ENCODE results near the gene TM2D3. TPM values are rescaled to one million over a fixed set of nuclear protein-coding genes. Genes with fewer than 3 reads are reported as not detected.

The TM2D3 gene
- total and polyA plus RNA-seq, 3 donors from 2014 or later = 60.2 to 69.9 (median 69.5) TPM

- H3K4me3 ChIP-seq = no peak overlapping the region
- H3K36me3 ChIP-seq (ENCODE audit: low read depth, missing control alignments) = no peaks in the 10 kb centered on the region
- intact Hi-C loops (cut with DNase I; ENCODE audit: low total_unique reads) = no loop called here
- H3K27me3 ChIP-seq = no peaks in the 10 kb centered on the region
- H3K4me1 ChIP-seq = no peaks in the 10 kb centered on the region
- 89 to 94% methylated on average over 5 to 6 of the region's 6 CpGs for WGBS, 2 donors
- DNase-seq = no peak
- no peak overlapping the region for H3K27ac ChIP-seq
- no peak for TF ChIP-seq POLR2A (IDR thresholded peaks at IDR 0.05)
- TF ChIP-seq CTCF (IDR thresholded peaks at IDR 0.05) = no peak
- no peaks in the 10 kb centered on the region for H3K9me3 ChIP-seq
These were observed 49.4 kb downstream of the TM2D3 start for GRCh38 chr15:101602801-101603200.

GRCh38 chr15:101600035-101600434 lies 52.1 kb downstream of the TM2D3 start:
- no peak for DNase-seq
- Histone ChIP-seq H3K36me3 (ENCODE audit: low read depth, missing control alignments) (no peaks in the 10 kb centered on the region), H3K27ac (no peak overlapping the region), H3K27me3 (no peaks in the 10 kb centered on the region), H3K4me1 (no peaks in the 10 kb centered on the region), H3K4me3 (no peak overlapping the region), H3K9me3 (no peaks in the 10 kb centered on the region)
- TF ChIP-seq CTCF (IDR thresholded peaks at IDR 0.05) (no peak), POLR2A (IDR thresholded peaks at IDR 0.05) (no peak)
- intact Hi-C loops (cut with DNase I; ENCODE audit: low total_unique reads) = no loop called here
- 51 to 54% methylated on average over 2 to 4 of the region's 4 CpGs for WGBS, 2 donors

- H3K9me3 ChIP-seq = no peaks in the 10 kb centered on the region
- H3K27ac ChIP-seq = no peak overlapping the region
- TF ChIP-seq CTCF (IDR thresholded peaks at IDR 0.05) = no peak
- no peak for TF ChIP-seq POLR2A (IDR thresholded peaks at IDR 0.05)
- H3K36me3 ChIP-seq (ENCODE audit: low read depth, missing control alignments) = no peaks in the 10 kb centered on the region
- 52 to 65% methylated on average over 3 of the region's 3 CpGs for WGBS, 2 donors
- no peak overlapping the region for H3K4me3 ChIP-seq
- no peaks in the 10 kb centered on the region for H3K27me3 ChIP-seq
- intact Hi-C loops (cut with DNase I; ENCODE audit: low total_unique reads) = no loop called here
- no peak for DNase-seq
- H3K4me1 ChIP-seq = no peaks in the 10 kb centered on the region
These were observed 53.1 kb downstream of the TM2D3 start for GRCh38 chr15:101599091-101599490.

- intact Hi-C loops (cut with DNase I; ENCODE audit: low total_unique reads) = no loop called here
- no peak for TF ChIP-seq POLR2A (IDR thresholded peaks at IDR 0.05)
- TF ChIP-seq CTCF (IDR thresholded peaks at IDR 0.05) = no peak
- DNase-seq = no peak
- H3K36me3 ChIP-seq (ENCODE audit: low read depth, missing control alignments) = no peaks in the 10 kb centered on the region
- WGBS, 2 donors = 57 to 63% methylated on average over 6 of the region's 6 CpGs
- no peaks in the 10 kb centered on the region for H3K9me3 ChIP-seq
- no peaks in the 10 kb centered on the region for H3K4me1 ChIP-seq
- H3K4me3 ChIP-seq = no peak overlapping the region
- H3K27me3 ChIP-seq = no peaks in the 10 kb centered on the region
- no peak overlapping the region for H3K27ac ChIP-seq
These were observed 54.7 kb downstream of the TM2D3 start for GRCh38 chr15:101597360-101597928.

GRCh38 chr15:101596633-101597032 lies 55.5 kb downstream of the TM2D3 start:
- DNase-seq = no peak
- no peaks in the 10 kb centered on the region for H3K9me3 ChIP-seq
- intact Hi-C loops (cut with DNase I; ENCODE audit: low total_unique reads) = no loop called here
- H3K4me1 ChIP-seq = no peaks in the 10 kb centered on the region
- TF ChIP-seq POLR2A (IDR thresholded peaks at IDR 0.05) (no peak), CTCF (IDR thresholded peaks at IDR 0.05) (no peak)
- no peak overlapping the region for H3K27ac ChIP-seq
- H3K4me3 ChIP-seq = no peak overlapping the region
- 91 to 100% methylated on average over 1 of the region's 1 CpG for WGBS, 2 donors
- H3K36me3 ChIP-seq (ENCODE audit: low read depth, missing control alignments) = no peaks in the 10 kb centered on the region
- H3K27me3 ChIP-seq = no peaks in the 10 kb centered on the region
